Epithelial cell of esophagus (primary cell): ENCODE data around the gene VSX1.

Source experiments
- DNase-seq: peaks from one replicate; pipeline ENCODE4 v3.0.0; 2010; ENCODE audit warnings: low read depth
- H3K4me3 ChIP-seq: 2 replicates; pipeline ENCODE4 v1.5.1; 2011; ENCODE audit warnings: mild to moderate bottlenecking, low read length, control low read depth
- CTCF ChIP-seq: IDR thresholded peaks from 2 replicates; pipeline ENCODE4 v1.5.1; 2011; ENCODE audit warnings: low read depth, mild to moderate bottlenecking, low read length, control low read depth, inconsistent platforms; ENCODE audit not compliant: insufficient read depth; ENCODE audit errors: missing control alignments

Gene VSX1

GRCh38 chr20:25088267-25088666 is 6.3 kb upstream of the VSX1 start:
- no peak overlapping the region for H3K4me3 ChIP-seq
- no peak for DNase-seq
- no peak for TF ChIP-seq CTCF

GRCh38 chr20:25087186-25087929 is 5.4 kb upstream of the VSX1 start:
- DNase-seq: no peak
- no peak overlapping the region for H3K4me3 ChIP-seq
- TF ChIP-seq CTCF: no peak

- TF ChIP-seq CTCF: no peak
- no peak overlapping the region for H3K4me3 ChIP-seq
- DNase-seq: no peak
Measured at GRCh38 chr20:25085756-25086495, 4.0 kb upstream of the VSX1 start.

GRCh38 chr20:25084626-25085187 is 2.8 kb upstream of the VSX1 start:
- no peak for TF ChIP-seq CTCF
- DNase-seq: no peak
- no peak overlapping the region for H3K4me3 ChIP-seq

- no peak for TF ChIP-seq CTCF
- DNase-seq: no peak
- H3K4me3 ChIP-seq: no peak overlapping the region
Measured at GRCh38 chr20:25083773-25084625, 2.1 kb upstream of the VSX1 start.

GRCh38 chr20:25083141-25083772 is 1.3 kb upstream of the VSX1 start:
- no peak overlapping the region for H3K4me3 ChIP-seq
- TF ChIP-seq CTCF: no peak
- DNase-seq: no peak
